ENCODE data around the gene GNAI3. TPM values are rescaled to one million over a fixed set of nuclear protein-coding genes. Genes with fewer than 3 reads are reported as not detected.
A peak's percentile ranks its signal among the peaks of the same experiment; 100 is the strongest.

Gene GNAI3
- total RNA-seq, 1 donor from 2014 or later = 2.8 TPM

DNA sequence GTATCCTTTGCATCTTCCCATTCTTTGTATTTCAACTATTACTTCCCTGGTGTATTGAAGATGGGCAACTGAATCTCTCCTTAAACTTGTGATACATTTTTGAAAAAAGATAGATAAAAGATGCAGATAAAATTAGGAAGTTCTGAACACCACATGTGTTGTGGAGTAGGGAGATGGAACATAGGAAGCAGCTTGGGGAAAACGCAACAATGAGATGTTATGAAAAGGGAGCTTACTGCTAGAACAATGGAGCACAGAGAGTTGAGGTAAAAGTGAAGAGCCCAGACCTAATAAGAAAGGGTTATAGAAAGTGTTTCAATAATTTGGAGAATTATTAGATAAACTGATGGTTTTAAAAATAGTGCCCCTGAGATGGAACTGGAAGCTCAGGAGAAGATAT is 20.9 kb downstream of the GNAI3 start:
- H3K27ac ChIP-seq = no peak overlapping the region
- no peak overlapping the region for H3K4me3 ChIP-seq
- H3K27me3 ChIP-seq = no peaks in the 10 kb centered on the region
- intact Hi-C loops (cut with DNase I) = no loop called here
- H3K36me3 ChIP-seq = no peaks in the 10 kb centered on the region
- TF ChIP-seq, protein P1, sequence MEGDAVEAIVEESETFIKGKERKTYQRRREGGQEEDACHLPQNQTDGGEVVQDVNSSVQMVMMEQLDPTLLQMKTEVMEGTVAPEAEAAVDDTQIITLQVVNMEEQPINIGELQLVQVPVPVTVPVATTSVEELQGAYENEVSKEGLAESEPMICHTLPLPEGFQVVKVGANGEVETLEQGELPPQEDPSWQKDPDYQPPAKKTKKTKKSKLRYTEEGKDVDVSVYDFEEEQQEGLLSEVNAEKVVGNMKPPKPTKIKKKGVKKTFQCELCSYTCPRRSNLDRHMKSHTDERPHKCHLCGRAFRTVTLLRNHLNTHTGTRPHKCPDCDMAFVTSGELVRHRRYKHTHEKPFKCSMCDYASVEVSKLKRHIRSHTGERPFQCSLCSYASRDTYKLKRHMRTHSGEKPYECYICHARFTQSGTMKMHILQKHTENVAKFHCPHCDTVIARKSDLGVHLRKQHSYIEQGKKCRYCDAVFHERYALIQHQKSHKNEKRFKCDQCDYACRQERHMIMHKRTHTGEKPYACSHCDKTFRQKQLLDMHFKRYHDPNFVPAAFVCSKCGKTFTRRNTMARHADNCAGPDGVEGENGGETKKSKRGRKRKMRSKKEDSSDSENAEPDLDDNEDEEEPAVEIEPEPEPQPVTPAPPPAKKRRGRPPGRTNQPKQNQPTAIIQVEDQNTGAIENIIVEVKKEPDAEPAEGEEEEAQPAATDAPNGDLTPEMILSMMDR (IDR thresholded peaks at IDR 0.05) = no peak
- H3K4me1 ChIP-seq = peaks cover 5 to 19% of the 10 kb centered on the region in 2 donors
- no peaks in the 10 kb centered on the region for H3K9me3 ChIP-seq
- DNase-seq (ENCODE audit: low spot score in 2 of 2) = no peak

DNA sequence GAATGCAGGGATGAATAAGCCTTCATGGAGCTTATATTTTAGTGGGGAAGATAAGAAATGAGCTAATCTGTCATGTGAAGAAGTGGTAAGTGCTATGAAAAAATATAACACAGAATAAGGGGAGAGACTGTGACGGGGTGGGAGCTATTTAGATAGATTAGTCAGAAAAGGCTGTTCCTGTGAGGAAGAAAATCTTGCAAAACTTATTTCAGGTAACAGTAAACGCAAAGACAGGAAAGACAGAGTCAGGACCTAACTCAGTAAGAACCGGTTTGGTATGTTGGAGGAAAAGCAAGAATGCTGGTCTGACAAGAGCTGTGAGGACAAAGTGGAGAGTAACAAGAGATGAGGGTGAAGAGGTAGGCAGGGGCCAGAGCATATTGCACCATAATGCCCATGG is 22.0 kb downstream of the GNAI3 start:
- Histone ChIP-seq H3K9me3 (no peaks in the 10 kb centered on the region), H3K4me3 (no peak overlapping the region), H3K36me3 (no peaks in the 10 kb centered on the region), H3K27me3 (no peaks in the 10 kb centered on the region), H3K4me1 (peaks cover 5 to 19% of the 10 kb centered on the region in 2 donors), H3K27ac (peak overlapping the region in 1 of 2 donors; percentile 0)
- intact Hi-C loops (cut with DNase I) = no loop called here
- no peak for DNase-seq (ENCODE audit: low spot score in 2 of 2)
- TF ChIP-seq, protein P1 (IDR thresholded peaks at IDR 0.05) = no peak

DNA sequence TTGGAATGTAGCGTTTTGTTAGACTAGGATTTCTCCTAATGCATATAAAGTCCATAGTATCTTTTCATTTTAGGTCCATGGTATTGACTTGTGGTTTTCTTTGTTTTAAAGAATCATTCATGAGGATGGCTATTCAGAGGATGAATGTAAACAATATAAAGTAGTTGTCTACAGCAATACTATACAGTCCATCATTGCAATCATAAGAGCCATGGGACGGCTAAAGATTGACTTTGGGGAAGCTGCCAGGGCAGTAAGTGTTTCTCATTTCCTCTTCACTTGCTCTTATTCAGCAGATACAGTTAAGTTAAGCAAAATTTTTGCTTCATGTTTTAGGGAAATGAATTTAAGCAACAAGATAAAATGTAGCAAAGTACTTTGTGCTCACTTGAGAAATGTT is 25.4 kb downstream of the GNAI3 start:
- no peak overlapping the region for H3K27ac ChIP-seq
- no peak for DNase-seq (ENCODE audit: low spot score in 2 of 2)
- no peaks in the 10 kb centered on the region for H3K9me3 ChIP-seq
- TF ChIP-seq, protein P1 (IDR thresholded peaks at IDR 0.05) = no peak
- no peak overlapping the region for H3K4me3 ChIP-seq
- no peaks in the 10 kb centered on the region for H3K27me3 ChIP-seq
- H3K36me3 ChIP-seq = peaks cover 5 to 6% of the 10 kb centered on the region in 2 donors
- peaks cover 3 to 13% of the 10 kb centered on the region in 2 donors for H3K4me1 ChIP-seq
- intact Hi-C loops (cut with DNase I) = no loop called here

DNA sequence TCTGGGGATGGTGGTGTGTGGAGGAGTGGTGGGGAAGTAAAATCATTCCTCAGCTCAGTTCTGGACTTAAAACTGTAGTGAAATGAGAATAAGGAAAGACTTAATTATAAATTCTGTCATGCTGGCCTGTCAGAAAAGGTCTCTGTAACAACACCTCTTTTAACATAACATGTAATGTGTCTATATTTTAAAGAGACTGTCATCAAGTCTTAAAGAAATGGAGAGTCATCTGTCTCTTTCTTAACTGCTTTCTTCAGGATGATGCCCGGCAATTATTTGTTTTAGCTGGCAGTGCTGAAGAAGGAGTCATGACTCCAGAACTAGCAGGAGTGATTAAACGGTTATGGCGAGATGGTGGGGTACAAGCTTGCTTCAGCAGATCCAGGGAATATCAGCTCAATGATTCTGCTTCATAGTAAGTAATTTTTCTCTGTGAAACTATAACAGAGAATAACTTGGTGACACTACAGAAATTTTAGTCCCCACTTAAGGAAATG is 30.6 kb downstream of the GNAI3 start:
- Histone ChIP-seq H3K4me1 (peaks cover 3 to 14% of the 10 kb centered on the region in 2 donors), H3K36me3 (peaks cover 15 to 46% of the 10 kb centered on the region in 2 donors), H3K9me3 (no peaks in the 10 kb centered on the region), H3K27ac (peak overlapping the region; percentile 77 to 79), H3K4me3 (no peak overlapping the region), H3K27me3 (no peaks in the 10 kb centered on the region)
- intact Hi-C loops (cut with DNase I) = no loop called here
- no peak for DNase-seq (ENCODE audit: low spot score in 2 of 2)
- TF ChIP-seq, protein P1 (IDR thresholded peaks at IDR 0.05) = no peak

DNA sequence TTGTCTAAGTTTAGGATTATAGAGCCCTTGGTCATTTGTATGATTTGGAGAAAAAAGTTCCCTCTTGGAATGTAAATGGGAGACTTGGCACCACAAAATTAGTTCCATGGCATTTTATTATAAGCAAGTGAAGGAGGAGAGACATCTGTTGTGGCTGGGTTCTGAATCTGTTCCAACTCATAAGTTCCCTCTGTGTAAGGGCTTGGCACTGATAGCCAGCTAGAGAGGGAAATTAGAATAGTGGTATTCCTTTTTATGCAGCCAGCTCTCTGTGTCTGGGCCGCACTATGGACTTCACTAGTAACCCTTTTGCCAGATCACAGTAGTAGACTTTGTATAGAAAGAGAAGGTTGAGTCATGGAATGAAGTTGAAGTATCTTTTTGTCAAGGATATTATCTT is 31.1 kb downstream of the GNAI3 start:
- H3K9me3 ChIP-seq = no peaks in the 10 kb centered on the region
- peaks cover 3 to 14% of the 10 kb centered on the region in 2 donors for H3K4me1 ChIP-seq
- no peak for DNase-seq (ENCODE audit: low spot score in 2 of 2)
- intact Hi-C loops (cut with DNase I) = no loop called here
- H3K27ac ChIP-seq = peak overlapping the region; percentile 77 to 79
- TF ChIP-seq, protein P1 (IDR thresholded peaks at IDR 0.05) = no peak
- H3K27me3 ChIP-seq = no peaks in the 10 kb centered on the region
- H3K4me3 ChIP-seq = no peak overlapping the region
- H3K36me3 ChIP-seq = peaks cover 20 to 48% of the 10 kb centered on the region in 2 donors

DNA sequence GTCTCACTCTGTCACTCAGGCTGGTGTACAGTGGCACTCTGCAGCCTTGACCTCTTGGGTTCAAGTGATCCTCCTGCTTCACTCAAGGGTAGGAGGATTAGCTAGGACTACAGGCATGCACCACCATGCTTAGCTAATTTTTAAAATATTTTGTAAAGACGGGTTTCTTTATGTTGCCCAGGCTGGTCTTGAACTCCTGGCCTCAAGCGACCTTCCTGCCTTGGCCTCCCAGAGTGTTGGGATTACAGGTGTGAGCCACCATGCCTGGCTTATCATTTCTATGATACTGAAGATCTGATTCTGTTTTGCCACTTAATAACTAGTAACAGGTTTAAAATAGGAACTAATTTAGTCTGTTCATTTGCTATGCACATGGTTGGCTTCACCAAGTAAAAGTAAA is 33.6 kb downstream of the GNAI3 start:
- TF ChIP-seq, protein P1 (IDR thresholded peaks at IDR 0.05) = no peak
- H3K27ac ChIP-seq = no peak overlapping the region
- no peaks in the 10 kb centered on the region for H3K9me3 ChIP-seq
- DNase-seq (ENCODE audit: low spot score in 2 of 2) = no peak
- no peak overlapping the region for H3K4me3 ChIP-seq
- H3K36me3 ChIP-seq = peaks cover 42 to 63% of the 10 kb centered on the region in 2 donors
- intact Hi-C loops (cut with DNase I) = no loop called here
- no peaks in the 10 kb centered on the region for H3K27me3 ChIP-seq
- H3K4me1 ChIP-seq = peaks cover 3 to 14% of the 10 kb centered on the region in 2 donors

Data from ascending aorta (tissue), 2 donors.